HG03354 (cell line): ENCODE data around the gene NXF3.
"Not testable (repeated sequence)": the region's sequence is repeated elsewhere in the genome, so short reads cannot be mapped to it uniquely, and the experiment has no call there.

Experiments used
- ATAC-seq: cut with Tn5 transposase; IDR thresholded peaks from one replicate; pipeline ENCODE4 v1.9.1; 2021; ENCODE audit warnings: mild to moderate bottlenecking; ENCODE audit not compliant: unreplicated experiment, poor library complexity, severe bottlenecking

NXF3 gene

DNA sequence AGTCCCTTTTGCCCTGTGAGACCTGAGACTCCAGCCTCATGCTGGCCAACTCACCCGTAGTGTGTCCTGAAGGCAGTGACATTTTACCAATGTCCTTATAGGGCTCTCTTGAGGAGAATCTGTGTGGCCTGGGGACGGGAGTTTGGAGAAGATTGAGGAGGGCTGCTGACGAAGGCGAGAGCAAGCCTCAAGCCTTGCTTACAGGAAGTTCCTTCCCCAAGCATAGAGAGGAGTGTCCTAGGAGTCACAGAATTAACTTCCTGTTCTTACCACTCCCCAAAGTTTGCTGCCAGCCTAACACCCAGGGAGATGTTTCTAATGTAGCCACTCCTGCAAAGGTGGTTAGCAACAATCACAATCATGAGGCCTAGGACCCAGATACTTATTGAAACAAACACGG is at the start of gene NXF3:
NXF3 (minus strand) TSS at position 202 of the 400 bp plus-strand sequence; CDS start at position 82, 120 bp downstream.
- no peak for ATAC-seq

- not testable (repeated sequence) for ATAC-seq
Observed at GRCh38 chrX:103136528-103136927, 43.6 kb upstream of the NXF3 start.

GRCh38 chrX:103124284-103124683 is 31.3 kb upstream of the NXF3 start:
- ATAC-seq, result no peak

- no peak for ATAC-seq
Observed at GRCh38 chrX:103120748-103121147, 27.8 kb upstream of the NXF3 start.

GRCh38 chrX:103116970-103117369 is 24.0 kb upstream of the NXF3 start:
- ATAC-seq, result not testable (repeated sequence)

GRCh38 chrX:103109497-103109896 is 16.6 kb upstream of the NXF3 start:
- ATAC-seq, result not testable (repeated sequence)

GRCh38 chrX:103107836-103108235 is 14.9 kb upstream of the NXF3 start:
- ATAC-seq, result no peak

- ATAC-seq, result not testable (repeated sequence)
Observed at GRCh38 chrX:103107227-103107737, 14.3 kb upstream of the NXF3 start.

DNA sequence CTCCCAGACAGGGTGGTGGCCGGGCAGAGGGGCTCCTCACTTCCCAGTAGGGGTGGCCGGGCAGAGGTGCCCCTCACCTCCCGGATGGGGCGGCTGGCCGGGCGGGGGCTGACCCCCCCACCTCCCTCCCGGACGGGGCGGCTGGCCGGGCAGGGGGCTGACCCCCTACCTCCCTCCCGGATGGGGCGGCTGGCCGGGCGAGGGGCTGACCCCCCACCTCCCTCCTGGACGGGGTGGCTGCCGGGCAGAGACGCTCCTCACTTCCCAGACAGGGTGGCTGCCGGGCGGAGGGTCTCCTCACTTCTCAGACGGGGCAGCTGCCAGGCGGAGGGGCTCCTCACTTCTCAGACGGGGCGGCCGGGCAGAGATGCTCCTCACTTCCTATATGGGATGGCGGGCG is 11.4 kb upstream of the NXF3 start:
- not testable (repeated sequence) for ATAC-seq

DNA sequence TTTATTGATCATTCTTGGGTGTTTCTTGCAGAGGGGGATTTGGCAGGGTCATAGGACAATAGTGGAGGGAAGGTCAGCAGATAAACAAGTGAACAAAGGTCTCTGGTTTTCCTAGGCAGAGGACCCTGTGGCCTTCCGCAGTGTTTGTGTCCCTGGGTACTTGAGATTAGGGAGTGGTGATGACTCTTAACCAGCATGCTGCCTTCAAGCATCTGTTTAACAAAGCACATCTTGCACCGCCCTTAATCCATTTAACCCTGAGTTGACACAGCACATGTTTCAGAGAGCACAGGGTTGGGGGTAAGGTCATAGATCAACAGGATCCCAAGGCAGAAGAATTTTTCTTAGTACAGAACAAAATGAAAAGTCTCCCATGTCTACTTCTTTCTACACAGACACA is 10.9 kb upstream of the NXF3 start:
- ATAC-seq, result not testable (repeated sequence)

- no peak for ATAC-seq
Observed at GRCh38 chrX:103101299-103102042, 8.5 kb upstream of the NXF3 start.

- no peak for ATAC-seq
Observed at GRCh38 chrX:103100484-103100883, 7.5 kb upstream of the NXF3 start.

- no peak for ATAC-seq
Observed at GRCh38 chrX:103099691-103100090, 6.7 kb upstream of the NXF3 start.

- no peak for ATAC-seq
Observed at GRCh38 chrX:103098488-103098887, 5.5 kb upstream of the NXF3 start.

GRCh38 chrX:103081051-103081450 is 11.9 kb downstream of the NXF3 start:
- ATAC-seq, result no peak

DNA sequence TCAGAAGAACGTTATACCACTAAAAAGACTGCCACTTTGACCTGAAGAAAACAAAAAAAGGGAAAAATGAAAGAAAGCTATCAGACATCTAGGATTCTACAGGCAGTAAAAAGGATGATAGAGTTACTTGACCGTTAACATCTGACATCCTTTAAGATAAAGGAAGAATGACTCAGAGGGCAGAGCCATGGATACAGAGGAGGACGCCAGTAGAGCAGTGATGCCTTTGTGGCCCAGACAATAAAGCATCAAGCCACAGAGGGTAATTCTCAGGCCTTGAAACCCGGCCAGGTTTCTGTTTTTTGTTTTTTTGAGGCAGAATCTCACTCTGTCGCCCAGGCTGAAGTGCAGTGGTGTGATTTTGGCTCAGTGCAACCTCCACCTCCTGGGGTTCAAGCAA is 19.5 kb downstream of the NXF3 start:
- no peak for ATAC-seq

- no peak for ATAC-seq
Observed at GRCh38 chrX:103066606-103067005, 26.3 kb downstream of the NXF3 start.

DNA sequence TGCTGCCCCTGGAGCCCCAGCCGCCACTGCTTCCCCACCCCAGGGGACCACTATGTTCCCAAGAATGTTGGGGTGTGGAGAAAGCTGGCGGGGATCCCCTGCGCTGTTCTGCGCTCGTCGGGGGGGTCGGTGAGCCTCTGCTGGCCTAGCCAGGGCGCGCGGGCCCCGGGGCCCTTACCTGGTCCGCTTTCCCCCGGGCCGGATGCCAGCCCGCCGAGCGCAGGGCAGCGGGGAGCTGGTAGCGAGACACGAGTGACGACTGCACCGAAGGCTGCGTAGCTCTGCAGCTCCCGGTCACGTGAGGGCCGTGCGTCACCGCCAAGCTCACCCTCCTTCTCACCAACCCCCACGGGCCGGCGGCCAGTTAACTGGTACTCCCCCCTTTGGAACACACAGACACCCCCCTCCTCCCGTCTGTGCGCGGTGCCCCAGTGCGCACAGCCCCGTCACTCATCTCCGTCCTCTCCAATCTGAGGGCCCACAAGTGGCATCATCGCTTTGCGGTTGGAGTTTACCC is 29.0 kb downstream of the NXF3 start, which contains the start of gene BEX1:
BEX1 (minus strand) TSS at position 254 of the 517 bp plus-strand sequence. CDS start 897 bp downstream, outside the sequence.
- no peak for ATAC-seq

DNA sequence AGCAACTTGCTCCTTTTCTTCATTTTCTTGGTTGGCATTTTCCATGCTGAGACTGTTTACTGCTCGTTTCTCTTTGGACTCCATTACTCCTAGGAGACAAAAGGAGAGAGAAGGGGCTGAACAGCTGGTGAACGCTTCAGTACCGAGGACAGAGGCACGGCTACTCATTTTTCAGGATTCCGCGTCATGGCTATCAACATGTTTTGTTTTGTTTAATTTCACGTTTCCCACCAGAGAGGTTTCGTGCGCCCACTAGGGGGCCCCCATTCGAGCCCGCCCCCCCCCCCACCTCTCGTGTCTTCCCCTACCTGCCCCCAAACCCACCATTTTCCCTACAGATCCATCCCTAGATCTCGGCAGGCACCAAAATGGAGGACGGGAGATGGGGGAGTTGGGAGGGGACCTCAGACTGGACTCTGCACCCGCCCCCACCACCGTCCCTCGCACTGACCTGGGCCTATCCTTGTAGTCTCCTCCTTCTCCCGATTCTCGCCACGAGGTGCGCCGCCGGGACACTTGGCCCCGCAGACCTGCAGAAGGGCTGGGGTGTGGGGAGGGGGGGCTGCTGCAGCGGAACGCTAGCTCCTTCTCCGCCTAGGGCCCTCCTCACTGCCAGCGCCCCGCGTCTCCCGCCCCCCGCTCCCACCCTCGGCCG is 29.6 kb downstream of the NXF3 start:
- ATAC-seq, result no peak

DNA sequence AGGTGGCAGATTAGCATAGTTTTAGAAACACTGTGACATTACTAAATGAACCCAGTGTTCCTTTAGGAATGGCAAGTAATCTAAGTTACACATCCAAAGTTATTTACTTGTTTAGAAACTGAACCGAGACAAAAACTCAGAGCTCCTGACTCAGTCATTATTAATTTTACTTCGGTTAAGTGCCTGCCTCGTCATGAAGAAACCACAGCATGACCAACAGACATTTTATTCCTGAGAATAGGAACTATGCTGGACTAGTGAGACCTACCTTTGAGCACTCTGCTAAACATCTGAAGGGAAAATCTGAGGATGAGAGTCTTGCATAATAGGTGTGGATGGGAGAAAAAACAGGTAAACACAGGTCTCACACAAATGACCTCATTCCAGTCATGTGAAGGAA is 31.5 kb downstream of the NXF3 start:
- ATAC-seq, result no peak

- no peak for ATAC-seq
Observed at GRCh38 chrX:103056902-103057301, 36.0 kb downstream of the NXF3 start.
